SK-N-SH treated with all-trans-retinoic acid at 6 μM for 48 hours (cell line): Measurements from ENCODE around the gene COMT.

Experiments
- BACH2 ChIP-seq: fragments of 250-450 bp; sonication (Bioruptor Pico); IDR thresholded peaks from 2 replicates; pipeline ENCODE4 v1.9.0; 2021; ENCODE audit warnings: mild to moderate bottlenecking, borderline replicate concordance
- CREB5 ChIP-seq: fragments of 250-450 bp; sonication (Bioruptor Pico); IDR thresholded peaks from 2 replicates; pipeline ENCODE4 v1.5.1; 2020; ENCODE audit warnings: low read depth, mild to moderate bottlenecking, moderate library complexity
- CSDC2 ChIP-seq: fragments of 250-450 bp; sonication (Bioruptor Pico); IDR thresholded peaks from 2 replicates; pipeline ENCODE4 v1.5.0; 2020; ENCODE audit warnings: mild to moderate bottlenecking, moderate library complexity
- GLIS3 ChIP-seq: fragments of 250-450 bp; sonication (Bioruptor Pico); IDR thresholded peaks from 2 replicates; pipeline ENCODE4 v1.5.0; 2020; ENCODE audit warnings: mild to moderate bottlenecking, moderate library complexity
- ISL1 ChIP-seq: fragments of 250-450 bp; sonication (Bioruptor Pico); IDR thresholded peaks from 2 replicates; pipeline ENCODE4 v2.1.2; 2022; ENCODE audit warnings: mild to moderate bottlenecking, moderate library complexity
- PATZ1 ChIP-seq: fragments of 250-450 bp; sonication (Bioruptor Pico); IDR thresholded peaks from 2 replicates; pipeline ENCODE4 v1.8.0; 2020; ENCODE audit warnings: mild to moderate bottlenecking, moderate library complexity, borderline replicate concordance
- RARB ChIP-seq: fragments of 250-450 bp; sonication (Bioruptor Pico); IDR thresholded peaks from 2 replicates; pipeline ENCODE4 v1.8.0; 2021; ENCODE audit warnings: mild to moderate bottlenecking, moderate library complexity
- TCF4 ChIP-seq: fragments of 250-450 bp; sonication (Bioruptor Pico); IDR thresholded peaks from 2 replicates; pipeline ENCODE4 v1.8.0; 2021; ENCODE audit warnings: mild to moderate bottlenecking, moderate library complexity, borderline replicate concordance
- TOX ChIP-seq: fragments of 250-450 bp; sonication (Bioruptor Pico); IDR thresholded peaks from 2 replicates; pipeline ENCODE4 v1.8.0; 2021; ENCODE audit warnings: mild to moderate bottlenecking, moderate library complexity, borderline replicate concordance
- TSHZ2 ChIP-seq: fragments of 250-450 bp; sonication (Bioruptor Pico); IDR thresholded peaks from 2 replicates; pipeline ENCODE4 v1.5.0; 2020; ENCODE audit warnings: mild to moderate bottlenecking, moderate library complexity
- ZFP30 ChIP-seq: fragments of 450-650 bp; formaldehyde crosslinking; IDR thresholded peaks from 2 replicates; pipeline ENCODE4 v1.5.0; 2022; ENCODE audit warnings: mild to moderate bottlenecking, moderate library complexity
- ZNF565 ChIP-seq: fragments of 450-650 bp; formaldehyde crosslinking; conservative IDR thresholded peaks from 2 replicates; pipeline ENCODE4 v1.5.0; 2020; ENCODE audit warnings: low read depth, mild to moderate bottlenecking, moderate library complexity
- ZNF70 ChIP-seq: fragments of 450-650 bp; formaldehyde crosslinking; IDR thresholded peaks from 2 replicates; pipeline ENCODE4 v1.5.0; 2020; ENCODE audit warnings: mild to moderate bottlenecking, moderate library complexity

GRCh38 chr22:20012741-20013331, 71.3 kb downstream of the COMT start:
- TF ChIP-seq CREB5, result no peak
- no peak for TF ChIP-seq GLIS3 (CRISPR knock-in tag)
- TF ChIP-seq ZFP30 (CRISPR knock-in tag), result no peak
- no peak for TF ChIP-seq PATZ1 (CRISPR knock-in tag)
- no peak for TF ChIP-seq BACH2
- TF ChIP-seq TOX (CRISPR knock-in tag), result no peak
- TF ChIP-seq ZNF565 (CRISPR knock-in tag), result no peak
- no peak for TF ChIP-seq TSHZ2 (CRISPR knock-in tag)
- TF ChIP-seq ISL1 (CRISPR knock-in tag), result no peak
- TF ChIP-seq TCF4 (CRISPR knock-in tag), result no peak
- TF ChIP-seq ZNF70 (CRISPR knock-in tag), result no peak
- TF ChIP-seq RARB (CRISPR knock-in tag), result no peak
- no peak for TF ChIP-seq CSDC2 (CRISPR knock-in tag)
